ENCODE data around the gene TNXB.

The TNXB gene

DNA sequence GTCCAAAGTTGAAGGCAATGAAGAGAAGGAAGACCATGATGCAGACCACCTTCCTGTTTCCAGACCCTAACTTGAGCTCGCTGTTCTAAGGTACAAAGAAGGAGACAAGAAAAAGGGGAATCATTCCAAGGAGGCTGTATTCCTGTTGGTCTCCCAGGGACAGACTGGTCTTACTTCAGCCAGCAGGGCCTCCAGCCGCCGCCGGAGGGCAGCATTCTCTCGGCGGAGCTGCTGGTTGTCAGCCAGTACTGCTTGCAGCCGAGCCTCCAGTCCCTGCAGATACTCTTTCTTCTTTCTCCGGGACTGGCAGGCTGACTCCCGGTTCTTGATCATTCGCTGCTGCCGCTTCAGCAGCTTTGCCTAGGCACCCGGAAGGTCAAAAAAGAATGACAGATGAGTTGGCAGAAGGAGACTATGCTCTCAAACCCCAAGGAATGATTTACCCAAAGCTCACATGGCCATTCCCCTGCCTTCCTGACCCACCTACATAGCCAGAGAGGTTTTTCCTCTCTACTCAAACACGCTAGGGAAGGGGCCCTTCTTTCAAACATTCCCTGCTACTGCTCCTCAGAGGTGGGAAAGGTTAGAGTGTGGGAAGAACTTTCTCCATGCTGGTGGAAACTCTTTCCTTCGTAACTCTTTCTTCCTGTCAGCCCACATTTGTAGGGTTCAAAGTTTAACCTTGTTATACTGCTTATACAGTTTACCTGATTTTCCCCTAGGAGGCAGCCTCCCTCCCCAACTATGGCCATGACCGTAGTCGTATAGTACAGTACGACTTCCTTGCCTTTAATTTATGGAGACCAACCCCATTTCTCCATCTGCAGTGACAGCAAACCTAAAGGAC is 9.9 kb upstream of the TNXB start:
- no peak for DNase-seq (ENCODE audit: low read depth, low spot score)
- no peak overlapping the region for H3K9ac ChIP-seq (ENCODE audit: insufficient read length)
- H3K4me3 ChIP-seq: peak overlapping the region; percentile 30; the same call in 1 of the 2 replicates
- peaks cover 56% of the 10 kb centered on the region for H3K36me3 ChIP-seq (ENCODE audit: insufficient read depth, low read length)
- TF ChIP-seq POLR2AphosphoS5 (IDR thresholded peaks at IDR 0.05; ENCODE audit: borderline replicate concordance, low read depth, low read length): no peak
- TF ChIP-seq FOXP2 (optimal IDR thresholded peaks at IDR 0.05; ENCODE audit: control extremely low read depth, extremely low read length, insufficient read depth): no peak
- H3K27ac ChIP-seq: peak overlapping the region; percentile 70
- H3K9me3 ChIP-seq (ENCODE audit: low read depth, low read length): no peaks in the 10 kb centered on the region

DNA sequence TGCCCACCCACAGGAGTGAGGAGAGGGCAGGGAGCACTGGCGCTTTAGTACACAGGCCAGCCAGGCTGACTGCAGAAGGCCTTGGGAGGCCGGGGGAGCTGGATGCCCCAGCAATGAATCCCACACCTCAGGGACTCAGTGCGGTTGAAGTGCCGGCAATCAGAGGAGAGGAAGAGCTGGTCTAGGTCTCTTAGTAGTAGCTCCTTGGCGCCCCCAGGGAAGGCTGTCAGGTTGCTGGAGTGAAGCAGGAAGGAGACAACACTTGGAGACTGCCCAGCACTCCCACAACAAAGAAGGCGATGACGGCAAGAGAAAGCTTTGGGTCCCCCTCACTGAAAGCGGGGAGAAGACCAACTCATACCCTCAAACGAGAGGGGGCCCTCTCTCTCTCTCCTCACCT is 8.3 kb upstream of the TNXB start:
- Histone ChIP-seq H3K36me3 (ENCODE audit: insufficient read depth, low read length) (peaks cover 45% of the 10 kb centered on the region), H3K4me3 (no peak overlapping the region), H3K9ac (ENCODE audit: insufficient read length) (no peak overlapping the region), H3K27ac (no peak overlapping the region), H3K9me3 (ENCODE audit: low read depth, low read length) (no peaks in the 10 kb centered on the region)
- no peak for DNase-seq (ENCODE audit: low read depth, low spot score)
- TF ChIP-seq FOXP2 (optimal IDR thresholded peaks at IDR 0.05; ENCODE audit: control extremely low read depth, extremely low read length, insufficient read depth) (no peak), EZH2 (IDR thresholded peaks at IDR 0.05) (no peak), POLR2AphosphoS5 (IDR thresholded peaks at IDR 0.05; ENCODE audit: borderline replicate concordance, low read depth, low read length) (no peak)

DNA sequence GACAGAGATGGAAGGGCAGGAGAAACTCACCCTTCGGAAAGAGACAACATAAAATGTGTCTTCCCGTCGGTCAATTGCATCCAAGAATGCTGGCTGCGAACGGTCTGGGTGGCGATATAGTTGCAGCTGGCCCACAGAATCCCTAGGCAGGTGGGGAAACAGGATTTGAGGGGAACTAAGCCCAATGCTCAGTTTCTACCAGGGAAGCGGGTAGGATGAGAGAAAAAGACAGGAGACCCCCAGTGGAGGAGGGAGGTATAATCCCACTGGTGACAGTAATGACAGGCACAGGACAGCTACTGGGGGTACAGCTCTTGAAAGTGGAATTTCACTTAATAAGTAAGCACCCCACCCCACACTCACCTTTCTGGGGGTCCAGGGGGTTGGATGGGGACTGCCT is 7.5 kb upstream of the TNXB start:
- no peak for DNase-seq (ENCODE audit: low read depth, low spot score)
- Histone ChIP-seq H3K4me3 (no peak overlapping the region), H3K9ac (ENCODE audit: insufficient read length) (no peak overlapping the region), H3K27ac (no peak overlapping the region), H3K36me3 (ENCODE audit: insufficient read depth, low read length) (peaks cover 37% of the 10 kb centered on the region), H3K9me3 (ENCODE audit: low read depth, low read length) (no peaks in the 10 kb centered on the region)
- TF ChIP-seq POLR2AphosphoS5 (IDR thresholded peaks at IDR 0.05; ENCODE audit: borderline replicate concordance, low read depth, low read length) (no peak), EZH2 (IDR thresholded peaks at IDR 0.05) (no peak), FOXP2 (optimal IDR thresholded peaks at IDR 0.05; ENCODE audit: control extremely low read depth, extremely low read length, insufficient read depth) (no peak)

DNA sequence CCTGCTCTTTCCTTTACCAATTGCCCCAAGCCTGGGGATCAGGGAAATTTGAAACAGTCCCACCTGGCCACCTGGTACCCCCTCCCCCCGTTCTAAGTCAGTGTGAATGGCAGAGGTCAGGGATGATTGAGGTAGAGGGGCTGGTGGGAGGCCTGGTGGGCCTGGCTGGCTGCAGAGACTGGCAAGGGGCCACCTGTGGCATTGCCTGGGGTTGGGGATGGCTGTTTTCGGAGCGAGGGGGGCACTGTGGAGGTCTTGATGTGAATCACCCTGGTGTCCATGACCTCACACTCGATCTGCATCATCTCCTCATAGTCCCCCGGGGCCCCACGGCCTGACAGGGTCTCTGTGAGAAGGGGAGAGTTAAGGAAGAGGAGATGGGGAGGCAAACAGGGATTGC is 6.5 kb upstream of the TNXB start:
- no peak overlapping the region for H3K9ac ChIP-seq (ENCODE audit: insufficient read length)
- H3K36me3 ChIP-seq (ENCODE audit: insufficient read depth, low read length): peaks cover 29% of the 10 kb centered on the region
- H3K27ac ChIP-seq: no peak overlapping the region
- no peak for DNase-seq (ENCODE audit: low read depth, low spot score)
- H3K9me3 ChIP-seq (ENCODE audit: low read depth, low read length): no peaks in the 10 kb centered on the region
- TF ChIP-seq EZH2 (IDR thresholded peaks at IDR 0.05): no peak
- TF ChIP-seq FOXP2 (optimal IDR thresholded peaks at IDR 0.05; ENCODE audit: control extremely low read depth, extremely low read length, insufficient read depth): no peak
- TF ChIP-seq POLR2AphosphoS5 (IDR thresholded peaks at IDR 0.05; ENCODE audit: borderline replicate concordance, low read depth, low read length): no peak
- no peak overlapping the region for H3K4me3 ChIP-seq

DNA sequence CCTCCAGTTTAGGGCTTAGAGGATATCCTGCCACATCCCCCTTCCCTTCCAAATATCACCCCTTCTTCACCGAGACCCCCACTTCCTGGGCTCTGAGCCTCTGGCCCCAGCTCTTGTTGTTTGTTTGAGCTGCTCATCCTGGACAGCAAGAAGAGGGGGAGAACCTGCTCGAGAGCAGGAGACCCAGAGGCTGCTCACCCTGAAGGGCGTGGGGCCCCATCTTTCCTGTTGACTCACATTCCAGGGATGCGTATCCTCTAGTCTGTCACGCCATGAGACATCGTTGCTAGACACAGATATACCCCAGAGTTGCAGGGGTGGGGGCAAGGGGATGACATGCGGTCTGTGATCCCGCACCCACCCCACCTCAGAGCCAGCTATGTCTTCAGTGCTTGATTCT is 5.7 kb upstream of the TNXB start:
- Histone ChIP-seq H3K36me3 (ENCODE audit: insufficient read depth, low read length) (peaks cover 27% of the 10 kb centered on the region), H3K9me3 (ENCODE audit: low read depth, low read length) (no peaks in the 10 kb centered on the region), H3K4me3 (no peak overlapping the region), H3K27ac (no peak overlapping the region), H3K9ac (ENCODE audit: insufficient read length) (no peak overlapping the region)
- TF ChIP-seq POLR2AphosphoS5 (IDR thresholded peaks at IDR 0.05; ENCODE audit: borderline replicate concordance, low read depth, low read length): no peak
- TF ChIP-seq FOXP2 (optimal IDR thresholded peaks at IDR 0.05; ENCODE audit: control extremely low read depth, extremely low read length, insufficient read depth): no peak
- no peak for TF ChIP-seq EZH2 (IDR thresholded peaks at IDR 0.05)
- no peak for DNase-seq (ENCODE audit: low read depth, low spot score)

DNA sequence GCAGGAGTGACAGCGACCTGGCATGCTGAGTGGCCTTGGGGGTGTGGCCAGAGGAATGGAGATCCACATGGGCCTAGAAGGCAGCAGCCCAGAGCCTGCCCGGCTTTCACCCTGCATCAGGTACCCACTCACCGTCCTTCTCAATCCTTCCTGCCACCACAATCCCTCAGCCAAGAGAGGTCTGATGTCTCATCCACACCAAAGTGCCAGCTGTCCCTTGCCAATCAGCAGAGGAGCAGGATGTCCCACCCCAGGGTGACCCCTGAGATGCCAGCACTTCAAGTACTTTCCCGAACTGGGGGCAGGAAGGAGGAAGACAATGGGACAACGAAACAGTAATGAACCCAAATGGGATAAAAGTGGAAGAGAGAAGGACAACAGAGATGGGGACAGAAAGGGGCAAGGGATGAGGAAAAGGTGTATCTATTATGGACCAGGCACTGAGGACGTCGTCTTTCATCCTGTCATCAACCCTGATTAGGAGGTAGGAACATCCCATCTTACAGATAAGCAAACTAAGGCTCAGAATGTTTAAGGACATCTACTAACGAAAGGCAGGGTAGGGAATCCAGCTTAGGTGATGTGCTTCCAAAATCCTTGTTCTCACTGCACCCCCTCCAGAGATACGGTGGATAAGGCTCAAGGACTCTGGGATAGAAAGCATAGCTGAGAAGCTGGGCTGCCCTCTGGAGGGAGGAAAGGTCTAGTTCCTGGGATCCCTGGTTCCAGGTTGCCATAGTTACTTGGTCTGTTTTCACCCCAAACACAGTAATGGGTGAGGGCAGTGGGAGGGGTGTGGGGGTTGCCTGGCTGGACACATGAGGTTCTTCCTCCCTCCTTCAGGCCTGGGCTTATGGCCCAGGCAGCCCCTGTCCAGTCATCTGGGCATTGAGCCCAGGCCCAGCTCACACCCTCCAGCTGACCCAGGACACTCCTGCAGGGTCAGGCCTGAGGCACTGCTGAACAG is 4.5 kb upstream of the TNXB start:
- H3K27ac ChIP-seq: no peak overlapping the region
- no peak overlapping the region for H3K4me3 ChIP-seq
- peaks cover 16% of the 10 kb centered on the region; the same call in 1 of the 2 replicates for H3K36me3 ChIP-seq (ENCODE audit: insufficient read depth, low read length)
- no peaks in the 10 kb centered on the region for H3K9me3 ChIP-seq (ENCODE audit: low read depth, low read length)
- no peak for DNase-seq (ENCODE audit: low read depth, low spot score)
- H3K9ac ChIP-seq (ENCODE audit: insufficient read length): no peak overlapping the region
- TF ChIP-seq POLR2AphosphoS5 (IDR thresholded peaks at IDR 0.05; ENCODE audit: borderline replicate concordance, low read depth, low read length) (no peak; the same call in 1 of the 2 replicates), EZH2 (IDR thresholded peaks at IDR 0.05) (no peak), FOXP2 (optimal IDR thresholded peaks at IDR 0.05; ENCODE audit: control extremely low read depth, extremely low read length, insufficient read depth) (no peak)

DNA sequence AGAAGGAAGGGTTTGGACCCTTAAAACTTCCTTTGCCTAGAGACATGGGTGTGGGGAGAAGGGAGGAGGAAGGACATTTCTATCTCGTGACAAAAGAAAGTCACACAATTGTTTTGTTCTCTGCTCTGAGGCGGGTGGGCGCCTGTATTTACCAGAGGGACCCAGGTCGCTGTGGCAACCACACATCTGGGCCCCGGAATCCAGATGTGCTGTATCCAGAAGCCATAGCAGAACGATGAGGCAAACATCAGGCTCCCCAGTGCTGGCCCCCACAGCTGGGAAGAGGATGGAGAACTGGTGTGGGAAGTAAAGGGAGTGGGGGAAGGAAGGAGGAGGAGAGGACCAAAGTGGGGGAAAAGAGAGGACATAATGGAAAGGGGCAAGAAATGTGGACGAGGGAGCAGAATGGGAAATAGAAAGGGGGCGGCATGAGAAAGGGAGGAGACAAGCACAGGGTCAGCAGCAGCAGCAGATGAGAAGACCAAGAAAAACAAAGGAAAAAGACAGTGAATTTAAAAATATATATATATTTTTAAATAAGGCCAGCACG is 3.4 kb upstream of the TNXB start:
- Histone ChIP-seq H3K27ac (no peak overlapping the region), H3K9me3 (ENCODE audit: low read depth, low read length) (no peaks in the 10 kb centered on the region), H3K9ac (ENCODE audit: insufficient read length) (no peak overlapping the region), H3K36me3 (ENCODE audit: insufficient read depth, low read length) (peaks cover 10% of the 10 kb centered on the region; the same call in 1 of the 2 replicates), H3K4me3 (no peak overlapping the region)
- no peak for TF ChIP-seq POLR2AphosphoS5 (IDR thresholded peaks at IDR 0.05; ENCODE audit: borderline replicate concordance, low read depth, low read length)
- no peak for TF ChIP-seq FOXP2 (optimal IDR thresholded peaks at IDR 0.05; ENCODE audit: control extremely low read depth, extremely low read length, insufficient read depth)
- TF ChIP-seq EZH2 (IDR thresholded peaks at IDR 0.05): no peak
- DNase-seq (ENCODE audit: low read depth, low spot score): no peak

Measured in SK-N-MC (cell line).